LNCaP clone FGC (cell line): ENCODE data around the gene NEFH.

Experiments used
- DNase-seq: peaks from one replicate; pipeline ENCODE4 v3.0.0-alpha.2; 2011; ENCODE audit warnings: low read depth
- H3K4me3 ChIP-seq: 2 replicates; pipeline ENCODE4 v1.5.1; 2011; ENCODE audit warnings: mild to moderate bottlenecking, low read depth, low read length, control low read depth
- TF ChIP-seq, protein P1 (sequence below): IDR thresholded peaks from 2 replicates; pipeline ENCODE4 v1.5.1; 2012; ENCODE audit warnings: mild to moderate bottlenecking; ENCODE audit not compliant: control insufficient read depth, insufficient read depth; ENCODE audit errors: extremely low read depth

NEFH gene

DNA sequence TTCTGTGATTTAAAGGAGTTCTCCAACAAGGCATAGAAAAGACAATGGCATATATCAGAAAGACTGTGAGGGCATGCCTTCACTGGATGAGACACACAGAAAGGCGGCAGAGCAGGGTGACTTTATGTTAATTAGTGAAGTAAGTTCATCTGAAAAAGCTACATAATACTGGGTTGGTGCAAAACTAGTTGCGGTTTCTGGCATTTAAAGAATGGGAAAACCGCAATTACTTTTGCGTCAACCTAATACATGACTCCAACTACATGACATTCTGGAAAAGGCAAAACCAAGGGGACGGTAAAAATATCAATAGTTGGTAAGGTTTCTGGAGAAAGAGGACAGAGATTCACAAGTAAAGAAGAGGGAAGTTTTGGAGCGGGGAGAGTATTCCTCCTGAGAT is 36.6 kb upstream of the NEFH start:
- TF ChIP-seq, protein P1, sequence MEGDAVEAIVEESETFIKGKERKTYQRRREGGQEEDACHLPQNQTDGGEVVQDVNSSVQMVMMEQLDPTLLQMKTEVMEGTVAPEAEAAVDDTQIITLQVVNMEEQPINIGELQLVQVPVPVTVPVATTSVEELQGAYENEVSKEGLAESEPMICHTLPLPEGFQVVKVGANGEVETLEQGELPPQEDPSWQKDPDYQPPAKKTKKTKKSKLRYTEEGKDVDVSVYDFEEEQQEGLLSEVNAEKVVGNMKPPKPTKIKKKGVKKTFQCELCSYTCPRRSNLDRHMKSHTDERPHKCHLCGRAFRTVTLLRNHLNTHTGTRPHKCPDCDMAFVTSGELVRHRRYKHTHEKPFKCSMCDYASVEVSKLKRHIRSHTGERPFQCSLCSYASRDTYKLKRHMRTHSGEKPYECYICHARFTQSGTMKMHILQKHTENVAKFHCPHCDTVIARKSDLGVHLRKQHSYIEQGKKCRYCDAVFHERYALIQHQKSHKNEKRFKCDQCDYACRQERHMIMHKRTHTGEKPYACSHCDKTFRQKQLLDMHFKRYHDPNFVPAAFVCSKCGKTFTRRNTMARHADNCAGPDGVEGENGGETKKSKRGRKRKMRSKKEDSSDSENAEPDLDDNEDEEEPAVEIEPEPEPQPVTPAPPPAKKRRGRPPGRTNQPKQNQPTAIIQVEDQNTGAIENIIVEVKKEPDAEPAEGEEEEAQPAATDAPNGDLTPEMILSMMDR: no peak
- no peak for DNase-seq
- H3K4me3 ChIP-seq: no peak overlapping the region

DNA sequence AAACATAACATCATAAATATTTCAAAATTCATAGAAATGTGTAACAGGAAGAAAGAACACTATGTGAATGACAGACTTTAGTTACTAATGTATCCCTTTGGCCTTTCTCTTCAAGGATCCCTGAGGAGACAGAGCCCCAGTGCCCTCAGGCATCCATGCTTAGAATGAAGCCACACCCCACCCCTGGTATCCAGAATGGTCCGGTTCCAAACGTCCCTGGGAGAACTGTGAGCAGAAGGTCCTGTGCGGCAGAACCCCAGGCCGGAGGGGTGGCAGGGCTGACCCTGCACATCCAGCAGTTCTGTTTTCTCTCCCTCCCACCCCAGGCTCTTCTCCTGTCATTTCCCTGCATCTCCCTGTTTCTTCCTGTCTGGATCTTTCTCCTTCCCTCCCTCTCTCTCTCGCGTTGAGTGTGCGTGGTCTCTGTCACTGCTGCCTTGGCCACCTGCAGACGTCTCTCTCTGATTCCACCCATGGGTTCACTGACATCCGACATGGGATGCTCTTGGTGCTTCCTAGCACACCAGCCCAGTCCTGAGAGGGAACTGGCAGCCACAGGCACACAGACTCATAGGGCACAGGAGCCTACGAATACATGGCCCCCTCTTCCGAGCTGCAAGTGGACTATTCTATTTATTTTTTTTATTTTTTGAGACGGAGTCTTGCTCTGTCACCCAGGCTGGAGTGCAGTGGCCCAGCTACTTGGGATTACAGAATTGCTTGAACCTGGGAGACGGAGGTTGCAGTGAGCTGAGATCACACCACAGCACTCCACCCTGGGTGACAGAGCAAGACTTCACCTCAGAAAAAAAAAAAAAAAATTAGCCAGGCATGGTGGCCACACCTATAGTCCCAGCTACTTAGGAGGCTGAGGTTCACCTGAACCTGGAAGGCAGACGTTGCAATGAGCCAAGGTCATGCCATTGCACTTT is 35.9 kb upstream of the NEFH start:
- TF ChIP-seq, protein P1: no peak
- no peak for DNase-seq

GRCh38 chr22:29445508-29445907 is 34.5 kb upstream of the NEFH start:
- no peak for DNase-seq
- TF ChIP-seq, protein P1: no peak
- no peak overlapping the region for H3K4me3 ChIP-seq

More for the DNA sequence above, 35.9 kb upstream of the NEFH start:
- no peak overlapping the region for H3K4me3 ChIP-seq

DNA sequence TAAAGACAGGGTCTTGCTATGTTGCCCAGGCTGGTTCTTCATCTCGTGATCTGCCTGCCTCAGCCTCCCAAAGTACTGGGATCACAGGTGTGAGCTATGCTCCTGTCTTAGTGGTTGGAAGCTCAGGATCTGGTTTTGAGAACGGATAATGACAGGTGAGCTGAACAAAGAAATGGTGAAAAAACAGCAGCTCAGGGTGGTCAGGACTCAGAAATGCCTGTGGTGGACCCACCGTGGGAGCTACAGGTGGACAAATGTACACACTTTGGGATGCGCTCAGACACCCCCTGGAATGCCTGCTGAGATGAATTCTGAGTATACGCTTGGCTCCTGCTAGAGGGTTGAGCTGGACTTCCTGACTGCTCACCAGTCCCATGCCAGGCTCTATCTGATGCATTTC is 32.1 kb upstream of the NEFH start:
- TF ChIP-seq, protein P1: no peak
- DNase-seq: no peak
- no peak overlapping the region for H3K4me3 ChIP-seq

GRCh38 chr22:29449296-29449875 is 30.6 kb upstream of the NEFH start:
- no peak overlapping the region for H3K4me3 ChIP-seq
- TF ChIP-seq, protein P1: no peak
- DNase-seq: no peak

GRCh38 chr22:29450222-29450621 is 29.8 kb upstream of the NEFH start:
- TF ChIP-seq, protein P1: no peak
- DNase-seq: no peak
- H3K4me3 ChIP-seq: no peak overlapping the region

GRCh38 chr22:29451863-29452262 is 28.2 kb upstream of the NEFH start:
- no peak for DNase-seq
- TF ChIP-seq, protein P1: no peak
- no peak overlapping the region for H3K4me3 ChIP-seq
